K562 (cell line): ENCODE results near the gene RAB1B. TPM values are rescaled to one million over a fixed set of nuclear protein-coding genes. Genes with fewer than 3 reads are reported as not detected.

ENCODE experiments used
- ARID3B ChIP-seq: fragments of 250-450 bp; sonication (Bioruptor Pico); IDR thresholded peaks from 2 replicates; pipeline ENCODE4 v1.4.0; 2020; ENCODE audit warnings: borderline replicate concordance
- FOXA3 ChIP-seq, 2 experiments: fragments of 450-650 bp in 1 of 2; sonication (generic) in 1 of 2; formaldehyde crosslinking; IDR thresholded peaks in 1 of 2; conservative IDR thresholded peaks in 1 of 2; 2 replicates each; pipeline versions ENCODE4 v1.4.0 to v1.8.0; 2020 to 2022; ENCODE audit warnings: mild to moderate bottlenecking in 2 of 2, missing genetic modification reagents in 1 of 2
- GATAD2B ChIP-seq: fragments of 450-650 bp; IDR thresholded peaks from 2 replicates; pipeline ENCODE4 v1.6.1; 2017; ENCODE audit warnings: mild to moderate bottlenecking, borderline replicate concordance
- KDM1A ChIP-seq, 2 experiments: fragments of 450-650 bp; IDR thresholded peaks; 2 replicates each; pipeline ENCODE4 v1.6.1; 2016; ENCODE audit warnings: mild to moderate bottlenecking in 2 of 2
- MCM2 ChIP-seq: fragments of 450-650 bp; IDR thresholded peaks from 2 replicates; pipeline ENCODE4 v1.6.1; 2017; ENCODE audit warnings: low read depth, mild to moderate bottlenecking
- PHB2 ChIP-seq: fragments of 450-650 bp; IDR thresholded peaks from 2 replicates; pipeline ENCODE4 v1.6.1; 2017; ENCODE audit warnings: low read depth
- POLR2H ChIP-seq: IDR thresholded peaks from 2 replicates; pipeline ENCODE4 v1.6.1; 2016; ENCODE audit warnings: missing genetic modification characterization, low read depth, mild to moderate bottlenecking, control low read depth, missing compliant biosample characterization, moderate library complexity
- SFPQ ChIP-seq: fragments of 200-400 bp; formaldehyde crosslinking; IDR thresholded peaks from 2 replicates; pipeline ENCODE4 v1.6.1; 2017; ENCODE audit warnings: mild to moderate bottlenecking, low read depth, low read length, moderate library complexity
- TFAP4 ChIP-seq: sonication (generic); formaldehyde crosslinking; IDR thresholded peaks from 2 replicates; pipeline ENCODE4 v1.8.0; 2022; ENCODE audit warnings: missing genetic modification reagents, mild to moderate bottlenecking, moderate library complexity, borderline replicate concordance
- TOE1 ChIP-seq, 2 experiments: fragments of 450-650 bp in 1 of 2; sonication (generic) in 1 of 2; formaldehyde crosslinking in 1 of 2; IDR thresholded peaks; 2 replicates each; pipeline versions ENCODE4 v1.7.1 to v1.8.0; 2016 to 2022; ENCODE audit warnings: borderline replicate concordance in 2 of 2, mild to moderate bottlenecking in 2 of 2, antibody characterized with exemption in 1 of 2, inconsistent platforms in 1 of 2, low read depth in 1 of 2, missing genetic modification reagents in 1 of 2, moderate library complexity in 1 of 2
- ZFP1 ChIP-seq: fragments of 450-650 bp; formaldehyde crosslinking; IDR thresholded peaks from 2 replicates; pipeline ENCODE4 v1.4.0; 2020; ENCODE audit warnings: mild to moderate bottlenecking, mixed read lengths
- ZNF263 ChIP-seq: sonication (generic); formaldehyde crosslinking; IDR thresholded peaks from 2 replicates; pipeline ENCODE4 v1.8.0; 2022; ENCODE audit warnings: mild to moderate bottlenecking, missing genetic modification reagents, borderline replicate concordance
- polyA plus RNA-seq, 8 experiments: library from polyadenylated mRNA; depleted of rRNA in 4 of 8; stranded (reverse) in 5 of 8; unstranded in 3 of 8; fragments of >200 nt; fragmentation: Nextera tagmentation in 2 of 8; fragmentation: Illumina TruSeq in 1 of 8; extraction: Ambion mirVana in 2 of 8; extraction: Trizol in 1 of 8; gene quantifications; 2 replicates each; pipeline versions ENCODE4 v1.2.1 to v1.2.3, GENCODE V29; 2011 to 2014; ENCODE audit warnings: inconsistent platforms in 1 of 8, missing spikeins in 1 of 8
- total RNA-seq, 7 experiments: library from RNA; depleted of rRNA in 6 of 7; stranded (reverse); fragments of >200 nt in 6 of 7; fragmentation: Illumina TruSeq in 2 of 7; extraction: Trizol in 2 of 7; gene quantifications; 2 replicates each; pipeline versions ENCODE4 v1.2.1 to v1.2.3, GENCODE V29; 2011 to 2021; ENCODE audit warnings: low replicate concordance in 1 of 7
- TF ChIP-seq, protein P1 (sequence below): fragments of 450-650 bp; IDR thresholded peaks from 2 replicates; pipeline ENCODE4 v1.6.1; 2016; ENCODE audit warnings: antibody characterized with exemption
- TF ChIP-seq, protein P2 (sequence below): sonication (generic); formaldehyde crosslinking; IDR thresholded peaks from 2 replicates; pipeline ENCODE4 v1.9.0; 2022; ENCODE audit warnings: mild to moderate bottlenecking, missing genetic modification reagents
- TF ChIP-seq, protein P3 (sequence below): sonication (generic); formaldehyde crosslinking; IDR thresholded peaks from 2 replicates; pipeline ENCODE4 v1.8.0; 2022; ENCODE audit warnings: mild to moderate bottlenecking, low read depth, missing genetic modification reagents
- TF ChIP-seq, protein P4 (sequence below): sonication (generic); IDR thresholded peaks from 2 replicates; pipeline ENCODE4 v1.6.1; 2016

Gene RAB1B
- total and polyA plus RNA-seq, 9 of the 15 experiments (the other 6 are each of a cell fraction or from before 2014, with no cell fraction given), result 5.6 to 146 (median 98.6) TPM

DNA sequence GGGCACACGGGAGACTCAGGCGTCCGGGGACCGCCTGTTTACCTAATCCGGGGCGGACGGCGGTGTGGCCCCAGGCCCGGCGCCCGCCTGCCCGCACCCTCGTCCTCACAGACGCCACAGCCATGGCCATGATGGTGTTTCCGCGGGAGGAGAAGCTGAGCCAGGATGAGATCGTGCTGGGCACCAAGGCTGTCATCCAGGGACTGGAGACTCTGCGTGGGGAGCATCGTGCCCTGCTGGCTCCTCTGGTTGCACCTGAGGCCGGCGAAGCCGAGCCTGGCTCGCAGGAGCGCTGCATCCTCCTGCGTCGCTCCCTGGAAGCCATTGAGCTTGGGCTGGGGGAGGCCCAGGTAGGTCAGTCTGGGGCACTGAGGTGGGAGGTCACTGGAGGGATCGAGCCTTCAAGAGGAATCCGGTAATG is 10.0 kb upstream of the RAB1B start (continued):
- no peak for TF ChIP-seq SFPQ
- TF ChIP-seq, protein P1, sequence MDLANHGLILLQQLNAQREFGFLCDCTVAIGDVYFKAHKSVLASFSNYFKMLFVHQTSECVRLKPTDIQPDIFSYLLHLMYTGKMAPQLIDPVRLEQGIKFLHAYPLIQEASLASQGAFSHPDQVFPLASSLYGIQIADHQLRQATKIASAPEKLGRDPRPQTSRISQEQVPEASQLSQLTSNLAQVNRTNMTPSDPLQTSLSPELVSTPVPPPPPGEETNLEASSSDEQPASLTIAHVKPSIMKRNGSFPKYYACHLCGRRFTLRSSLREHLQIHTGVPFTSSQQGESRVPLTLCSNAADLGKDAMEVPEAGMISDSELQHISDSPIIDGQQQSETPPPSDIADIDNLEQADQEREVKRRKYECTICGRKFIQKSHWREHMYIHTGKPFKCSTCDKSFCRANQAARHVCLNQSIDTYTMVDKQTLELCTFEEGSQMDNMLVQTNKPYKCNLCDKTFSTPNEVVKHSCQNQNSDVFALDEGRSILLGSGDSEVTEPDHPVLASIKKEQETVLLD, result 0 out of 2 replicates have a peak, but pooled peaks have one; percentile 1
- no peak for TF ChIP-seq GATAD2B
- TF ChIP-seq POLR2H, result no peak
- no peak for TF ChIP-seq ZFP1 (CRISPR knock-in tag)
- TF ChIP-seq ARID3B (CRISPR knock-in tag), result no peak
- TF ChIP-seq, protein P2, sequence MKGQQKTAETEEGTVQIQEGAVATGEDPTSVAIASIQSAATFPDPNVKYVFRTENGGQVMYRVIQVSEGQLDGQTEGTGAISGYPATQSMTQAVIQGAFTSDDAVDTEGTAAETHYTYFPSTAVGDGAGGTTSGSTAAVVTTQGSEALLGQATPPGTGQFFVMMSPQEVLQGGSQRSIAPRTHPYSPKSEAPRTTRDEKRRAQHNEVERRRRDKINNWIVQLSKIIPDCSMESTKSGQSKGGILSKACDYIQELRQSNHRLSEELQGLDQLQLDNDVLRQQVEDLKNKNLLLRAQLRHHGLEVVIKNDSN (CRISPR knock-in tag), result no peak
- no peak for TF ChIP-seq ZNF263 (CRISPR knock-in tag)
- no peak for TF ChIP-seq MCM2
- TF ChIP-seq, protein P3, sequence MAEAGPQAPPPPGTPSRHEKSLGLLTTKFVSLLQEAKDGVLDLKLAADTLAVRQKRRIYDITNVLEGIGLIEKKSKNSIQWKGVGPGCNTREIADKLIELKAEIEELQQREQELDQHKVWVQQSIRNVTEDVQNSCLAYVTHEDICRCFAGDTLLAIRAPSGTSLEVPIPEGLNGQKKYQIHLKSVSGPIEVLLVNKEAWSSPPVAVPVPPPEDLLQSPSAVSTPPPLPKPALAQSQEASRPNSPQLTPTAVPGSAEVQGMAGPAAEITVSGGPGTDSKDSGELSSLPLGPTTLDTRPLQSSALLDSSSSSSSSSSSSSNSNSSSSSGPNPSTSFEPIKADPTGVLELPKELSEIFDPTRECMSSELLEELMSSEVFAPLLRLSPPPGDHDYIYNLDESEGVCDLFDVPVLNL, result no peak
- TF ChIP-seq PHB2, result no peak
- TF ChIP-seq TFAP4, result no peak; the same call in 1 of the 2 replicates
- 0 out of 4 replicates have a peak, but pooled peaks of 1 of the 2 experiments have one; percentile 27 for TF ChIP-seq FOXA3 (CRISPR knock-in tag; conservative IDR thresholded peaks at IDR 0.05 in 1 of 2, IDR thresholded peaks at IDR 0.05 in 1 of 2)
- TF ChIP-seq TOE1 (IDR thresholded peaks at IDR 0.05; ENCODE audit: borderline replicate concordance), result no peak
- TF ChIP-seq TOE1 (CRISPR knock-in tag; IDR thresholded peaks at IDR 0.05; ENCODE audit: borderline replicate concordance, low read depth), result peak; percentile 9; the same call in 1 of the 2 replicates
- no peak for TF ChIP-seq KDM1A (IDR thresholded peaks at IDR 0.05)
- TF ChIP-seq, protein P4, sequence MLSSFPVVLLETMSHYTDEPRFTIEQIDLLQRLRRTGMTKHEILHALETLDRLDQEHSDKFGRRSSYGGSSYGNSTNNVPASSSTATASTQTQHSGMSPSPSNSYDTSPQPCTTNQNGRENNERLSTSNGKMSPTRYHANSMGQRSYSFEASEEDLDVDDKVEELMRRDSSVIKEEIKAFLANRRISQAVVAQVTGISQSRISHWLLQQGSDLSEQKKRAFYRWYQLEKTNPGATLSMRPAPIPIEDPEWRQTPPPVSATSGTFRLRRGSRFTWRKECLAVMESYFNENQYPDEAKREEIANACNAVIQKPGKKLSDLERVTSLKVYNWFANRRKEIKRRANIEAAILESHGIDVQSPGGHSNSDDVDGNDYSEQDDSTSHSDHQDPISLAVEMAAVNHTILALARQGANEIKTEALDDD, result no peak
